Kidney tubule cell (primary cell): ENCODE measurements around the gene KCNS1.

Experiments used
- DNase-seq: peaks from one replicate; pipeline ENCODE4 v3.0.0-alpha.2; 2018; ENCODE audit warnings: low spot score

KCNS1 gene

DNA sequence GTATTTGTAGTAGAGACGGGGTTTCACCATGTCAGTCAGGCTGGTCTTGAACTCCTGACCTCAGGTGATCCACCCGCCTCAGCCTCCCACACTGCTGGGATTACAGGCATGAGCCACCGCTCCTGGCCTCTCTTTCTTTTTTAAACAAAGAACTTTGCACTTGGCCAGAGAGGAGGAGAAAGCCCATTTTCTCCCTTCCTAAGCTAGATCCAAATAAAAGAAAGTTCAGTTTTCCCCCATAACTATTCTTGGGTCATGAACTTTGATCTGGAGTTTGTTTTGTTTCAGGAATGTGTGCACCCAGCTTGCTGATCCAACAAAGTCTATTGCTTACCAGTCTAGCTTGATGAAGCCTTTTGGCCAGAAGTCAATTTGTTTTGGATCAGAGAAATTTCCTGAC lies 23.4 kb downstream of the KCNS1 start:
- DNase-seq, result no peak

DNA sequence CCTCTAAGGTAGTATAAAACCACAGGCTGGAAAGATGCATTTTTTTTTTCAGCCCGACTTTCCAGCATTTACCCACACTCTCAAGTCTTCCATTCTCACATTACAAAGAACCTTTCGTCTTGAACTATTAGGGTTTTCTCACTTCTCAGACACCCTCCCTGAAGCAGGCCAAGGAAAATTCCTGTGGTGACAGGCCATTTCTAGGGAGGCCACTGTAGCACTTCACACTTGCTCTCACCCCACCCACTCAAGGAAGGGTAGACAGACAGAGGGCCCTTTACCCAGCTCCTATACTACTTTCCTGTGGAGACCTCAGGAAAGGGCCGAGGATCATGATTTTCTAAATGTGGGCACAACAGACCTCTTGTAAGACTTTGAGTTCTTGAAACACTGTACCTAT lies 27.7 kb downstream of the KCNS1 start:
- DNase-seq, result no peak

DNA sequence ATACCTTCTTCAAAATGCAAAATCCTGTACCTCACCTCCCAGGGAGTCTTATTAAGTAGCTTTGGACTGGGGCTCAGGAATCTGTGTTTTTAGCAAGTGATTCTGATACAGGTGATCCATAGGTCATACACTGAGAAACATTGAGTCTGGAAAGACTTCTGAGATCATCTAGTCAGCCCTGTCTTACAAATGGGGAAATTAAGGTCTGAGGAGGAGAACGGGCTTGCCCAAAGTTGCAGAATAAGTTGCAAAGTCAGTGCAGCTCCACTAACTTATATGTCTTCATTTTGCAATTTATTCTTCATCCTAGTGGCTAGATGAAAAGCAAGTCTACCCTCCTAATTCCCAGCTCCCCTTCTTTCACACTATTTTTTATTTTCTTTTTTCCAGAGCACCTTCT lies 28.9 kb downstream of the KCNS1 start:
- no peak for DNase-seq

DNA sequence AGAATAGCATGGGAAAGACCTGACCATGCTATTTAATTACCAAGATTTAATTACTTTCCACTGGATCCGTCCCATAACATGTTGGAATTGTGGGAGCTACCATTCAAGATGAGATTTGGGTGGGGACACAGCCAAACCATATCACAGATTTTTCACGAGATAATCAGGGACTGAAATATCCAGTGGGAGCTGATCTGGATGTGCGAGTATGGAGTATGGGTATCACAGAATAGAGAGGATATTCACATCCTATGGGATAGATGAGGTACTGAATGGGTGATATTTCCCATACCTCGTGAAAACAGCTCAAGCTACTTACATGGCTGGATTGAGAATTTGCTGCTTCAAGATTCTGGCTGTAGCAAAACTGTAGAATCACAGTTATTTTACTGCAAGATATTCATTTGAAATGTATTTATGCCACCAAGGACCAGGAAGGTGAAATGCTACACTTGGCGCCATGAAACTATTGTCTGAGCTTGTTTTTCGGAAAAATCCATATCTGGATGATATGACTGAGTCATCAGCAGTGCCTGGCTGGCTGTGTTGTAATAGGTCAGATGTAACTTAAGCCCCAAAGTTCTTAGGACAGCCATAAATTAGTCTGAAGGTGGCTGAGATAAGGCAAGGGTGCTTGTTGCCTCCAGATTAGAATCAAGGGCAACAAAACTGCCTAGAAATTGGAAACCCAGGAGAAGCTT lies 29.8 kb downstream of the KCNS1 start:
- no peak for DNase-seq

DNA sequence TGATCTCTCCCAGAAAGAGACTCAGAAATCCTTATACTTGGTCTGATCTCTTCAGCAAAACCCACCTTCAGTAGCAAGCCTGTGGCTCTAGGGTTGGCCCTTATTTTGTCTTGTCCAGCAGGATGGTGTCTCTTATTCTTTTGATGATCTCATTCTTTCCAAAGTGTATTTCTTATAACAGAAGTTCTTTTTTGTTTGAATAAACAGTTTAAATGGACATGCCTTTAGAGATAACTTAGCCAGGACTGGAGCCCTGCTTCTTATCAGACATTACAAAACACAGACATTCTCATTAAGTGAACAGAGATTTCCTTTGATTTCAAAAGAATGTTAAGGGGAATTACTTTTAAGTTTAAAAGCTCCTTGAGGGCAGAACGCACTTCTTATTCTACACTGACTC lies 31.7 kb downstream of the KCNS1 start:
- no peak for DNase-seq

DNA sequence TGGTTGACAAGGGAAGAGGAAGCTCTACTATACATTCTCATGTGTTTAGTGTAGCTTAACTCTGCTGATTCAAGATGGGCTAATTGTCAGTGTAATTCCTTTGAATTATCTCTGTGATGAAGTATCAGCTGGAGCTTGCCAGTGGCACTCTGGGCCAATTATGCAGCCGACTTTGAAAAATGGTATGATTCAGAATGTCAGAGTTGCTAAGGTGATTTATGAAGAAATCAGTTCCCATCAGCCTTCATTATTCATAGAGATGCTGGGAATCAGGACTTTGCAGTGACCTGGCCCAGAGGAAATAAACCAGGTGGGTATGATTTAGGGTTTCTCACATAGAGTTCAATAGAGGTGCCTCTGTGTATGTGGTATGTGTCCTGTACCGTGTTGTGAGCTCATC lies 33.4 kb downstream of the KCNS1 start:
- DNase-seq, result peak; percentile 55

DNA sequence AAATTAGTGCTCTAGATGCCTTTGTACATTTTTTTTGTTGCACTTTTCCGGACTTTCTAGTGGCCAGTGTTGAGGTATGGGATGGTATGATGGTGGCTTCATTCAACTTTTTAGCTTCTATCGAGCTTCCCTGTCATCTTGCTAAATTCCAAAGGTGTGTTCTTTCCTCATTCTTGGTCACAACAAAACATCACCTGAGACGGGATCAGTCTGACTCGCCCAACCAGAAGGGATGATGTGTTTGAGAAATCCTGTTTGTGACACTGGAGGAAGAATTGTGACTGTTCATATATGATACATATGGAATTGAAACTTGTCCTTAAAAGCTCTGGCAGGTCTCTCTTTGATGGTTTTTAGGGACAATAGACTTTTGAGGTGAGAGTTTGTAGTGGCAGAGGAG lies 33.8 kb downstream of the KCNS1 start:
- DNase-seq, result peak; percentile 75

DNA sequence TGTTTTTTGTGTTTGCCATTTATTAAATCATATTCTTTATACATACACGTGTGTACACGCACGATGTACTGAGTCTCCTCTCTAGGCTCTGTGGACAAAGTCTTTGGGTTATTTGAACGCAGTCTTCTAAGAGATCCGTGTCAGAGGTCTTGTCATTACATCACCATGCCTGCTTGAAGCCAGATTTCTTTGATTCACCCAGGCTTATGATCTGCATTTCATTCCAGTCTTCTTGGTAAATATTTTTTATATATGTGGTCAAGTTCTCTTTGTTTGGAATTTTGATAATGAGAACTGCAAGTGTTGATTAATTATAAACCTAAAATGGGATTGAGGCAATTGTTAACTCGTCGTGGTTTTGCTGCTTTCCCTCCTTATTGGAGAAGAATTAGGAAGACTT lies 34.6 kb downstream of the KCNS1 start:
- DNase-seq, result peak; percentile 62

DNA sequence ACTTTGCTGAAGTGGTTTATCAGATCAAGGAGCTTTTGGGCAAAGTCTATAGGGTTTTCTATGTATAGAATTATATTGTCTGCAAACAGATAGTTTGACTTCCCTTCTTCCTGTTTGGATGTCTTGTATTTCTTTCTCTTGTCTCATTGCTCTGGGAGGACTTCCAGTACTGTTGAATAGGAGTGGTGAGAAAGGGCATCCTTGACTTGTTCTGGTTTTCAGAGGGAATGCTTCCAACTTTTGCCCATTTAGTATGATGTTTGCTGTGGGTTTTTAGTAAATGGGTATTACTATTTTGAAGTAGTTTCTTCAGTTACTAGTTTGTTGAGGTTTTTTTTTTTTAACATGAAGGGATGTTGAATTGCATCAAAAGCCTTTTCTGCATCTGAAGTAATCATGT lies 36.1 kb downstream of the KCNS1 start:
- DNase-seq, result no peak

DNA sequence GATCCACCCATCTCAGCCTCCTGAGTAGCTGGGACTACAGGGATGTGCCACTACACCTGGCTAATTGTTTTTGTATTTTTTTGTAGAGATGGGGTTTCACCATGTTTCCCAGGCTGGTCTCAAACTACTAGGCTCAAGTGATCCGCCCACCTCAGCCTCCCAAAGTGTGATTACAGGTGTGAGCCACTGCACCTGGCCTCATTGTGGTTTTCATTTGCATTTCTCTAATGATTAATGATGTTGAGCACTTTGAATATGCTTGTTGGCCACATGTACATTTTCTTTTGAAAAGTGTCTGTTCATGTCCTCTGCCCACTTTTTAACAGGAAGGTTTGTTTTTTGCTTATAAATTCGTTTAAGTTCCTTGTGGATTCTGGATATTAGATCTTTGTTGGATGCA lies 37.8 kb downstream of the KCNS1 start:
- peak; percentile 24 for DNase-seq

DNA sequence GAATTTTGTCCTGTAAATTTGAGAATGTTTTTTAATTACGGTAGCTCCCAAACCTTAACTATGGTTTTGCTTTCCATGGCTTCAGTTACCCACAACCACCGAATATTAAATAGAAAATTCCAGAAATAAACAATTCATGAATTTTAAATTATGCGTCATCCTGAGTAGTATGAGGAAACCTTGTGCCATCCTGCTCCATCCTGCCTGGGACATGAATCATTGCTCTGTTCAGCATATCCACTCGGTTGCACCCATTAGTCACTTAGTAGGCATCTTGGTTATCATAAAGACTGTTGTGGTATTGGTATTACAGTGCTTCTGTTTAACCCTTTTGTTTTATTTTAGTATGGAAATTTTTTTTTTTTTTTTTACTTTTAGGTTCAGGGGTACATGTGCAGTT lies 39.7 kb downstream of the KCNS1 start:
- DNase-seq, result peak; percentile 94

DNA sequence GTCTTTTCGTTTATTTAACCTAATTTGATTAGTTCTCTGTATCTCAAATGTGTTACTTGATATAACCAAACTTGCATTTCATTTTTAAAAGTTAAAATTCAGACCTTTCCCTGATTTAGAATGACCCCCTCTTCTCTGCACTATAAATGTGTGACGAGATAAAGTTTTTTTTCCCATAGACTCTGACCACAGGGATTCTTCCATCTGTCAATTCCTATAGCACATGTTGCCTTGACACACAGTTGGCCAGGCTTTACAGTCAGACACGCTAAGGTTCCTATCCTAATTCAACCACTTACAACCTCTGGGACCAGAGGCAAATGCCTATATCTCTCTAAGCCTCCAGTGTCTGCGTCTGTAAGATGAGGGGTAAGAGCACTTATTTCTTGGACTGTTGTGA lies 40.6 kb downstream of the KCNS1 start:
- no peak for DNase-seq

DNA sequence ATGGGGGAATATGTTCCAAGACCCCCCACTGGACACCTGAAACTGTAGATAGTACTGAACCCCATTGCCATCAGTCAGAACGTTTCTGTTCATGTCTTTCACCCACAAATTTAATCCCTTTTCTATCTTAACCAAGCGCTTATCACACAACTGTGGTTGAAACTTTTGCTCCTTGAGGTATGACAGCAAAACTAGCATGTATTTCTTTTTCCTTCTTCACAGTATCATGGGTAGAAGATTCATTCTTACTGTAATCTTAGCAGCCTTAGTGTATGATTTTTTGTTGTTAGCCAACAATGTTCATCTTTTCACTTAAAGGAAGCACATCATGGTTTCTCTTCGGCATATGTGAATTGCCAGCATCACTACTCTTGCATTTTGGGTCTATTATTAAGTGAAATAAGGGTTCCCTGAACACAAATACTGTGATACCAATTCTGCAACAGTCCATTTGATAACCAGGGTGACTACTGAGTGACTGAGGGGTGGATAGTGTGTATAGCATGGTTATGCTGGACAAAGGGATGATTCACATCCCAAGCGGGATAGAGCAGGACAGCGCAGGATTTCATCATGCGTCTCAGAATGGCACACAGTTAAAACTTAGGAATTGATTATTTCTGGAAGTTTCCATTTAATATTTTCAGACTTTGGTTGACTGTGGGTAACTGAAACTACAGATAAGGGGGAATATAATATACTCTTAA lies 41.8 kb downstream of the KCNS1 start:
- peak; percentile 30 for DNase-seq

DNA sequence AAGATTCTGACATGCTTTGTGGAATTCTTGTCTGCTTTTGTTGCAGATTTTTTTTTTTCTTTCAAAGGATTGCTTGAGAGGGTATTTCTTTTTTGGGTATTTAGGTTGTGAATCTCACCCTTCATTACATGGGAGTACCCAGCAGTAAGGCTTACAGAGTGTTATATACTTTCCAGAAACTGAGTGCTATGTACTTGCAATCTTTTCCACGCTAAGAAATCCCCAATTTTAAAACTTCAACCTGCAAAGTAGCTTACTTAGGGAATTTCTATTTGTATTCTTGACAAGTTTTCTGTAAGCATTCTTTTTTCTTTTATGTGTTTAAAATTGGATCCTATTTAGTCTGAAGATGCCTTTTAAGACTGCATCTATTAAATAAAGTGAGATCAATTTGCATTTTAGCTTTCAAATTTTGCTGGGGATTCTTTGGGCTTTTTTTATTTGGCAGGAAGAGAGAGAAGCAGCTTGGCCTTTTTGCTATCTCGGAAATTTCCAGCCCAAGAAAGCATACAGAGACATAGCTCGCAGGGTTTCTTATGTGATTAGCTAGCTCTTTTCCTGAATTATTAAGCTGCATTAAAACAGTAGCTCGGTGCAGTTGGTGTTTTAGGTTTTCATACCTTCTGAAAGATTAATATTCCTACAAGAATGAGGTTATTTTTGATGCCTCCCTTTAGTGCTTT lies 42.6 kb downstream of the KCNS1 start:
- no peak for DNase-seq

DNA sequence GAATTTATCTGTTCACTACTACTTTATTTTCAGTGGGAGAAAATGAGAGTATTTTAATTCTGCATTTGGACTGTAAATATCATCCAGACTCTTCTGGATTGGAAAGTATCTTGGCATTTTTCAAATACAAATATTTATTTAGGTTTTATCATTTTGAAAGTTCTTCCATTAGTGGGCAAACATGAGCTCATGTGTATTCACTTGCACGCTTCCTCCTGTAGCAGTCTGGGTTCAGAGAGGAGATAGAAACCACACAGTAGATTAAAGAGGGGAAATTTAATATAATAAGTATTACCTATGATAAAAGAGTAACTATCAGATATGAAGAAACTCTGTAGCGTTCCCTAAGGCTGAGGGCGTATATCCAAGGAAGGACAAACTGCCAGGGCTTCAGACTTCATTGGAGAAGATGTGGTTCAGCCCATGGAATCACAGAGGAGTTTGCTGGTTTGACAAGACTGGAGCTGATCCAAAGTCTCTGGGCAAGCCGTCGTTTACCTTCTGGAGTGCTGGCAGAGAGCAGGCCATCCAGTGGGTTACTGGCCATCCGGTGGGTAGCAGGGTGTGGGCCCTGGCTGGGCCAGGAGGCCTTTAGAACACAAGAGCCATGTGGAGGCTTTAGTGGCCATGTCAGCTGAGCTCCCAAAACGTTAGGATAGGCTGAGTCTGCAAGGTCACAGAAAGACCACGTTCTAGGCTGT lies 44.3 kb downstream of the KCNS1 start:
- no peak for DNase-seq

DNA sequence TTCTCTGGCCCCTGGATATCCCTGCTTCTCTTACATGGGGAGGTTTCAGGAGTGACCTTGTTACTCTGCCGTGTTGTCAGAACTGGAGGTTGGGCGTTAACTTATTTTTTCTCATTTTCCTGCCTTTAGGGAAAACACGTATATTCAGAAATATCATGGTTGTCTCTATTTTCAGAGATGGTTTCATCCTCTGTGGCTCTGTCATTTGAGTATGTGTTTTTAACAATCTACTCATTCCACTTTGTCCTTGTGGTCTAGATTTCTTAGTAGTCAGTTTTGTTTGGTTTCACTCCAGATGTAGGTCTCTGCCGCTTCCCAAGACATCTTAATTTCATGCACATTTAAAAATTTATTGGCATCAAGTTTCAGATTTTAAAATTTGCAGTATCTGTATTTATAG lies 45.9 kb downstream of the KCNS1 start:
- DNase-seq, result no peak

DNA sequence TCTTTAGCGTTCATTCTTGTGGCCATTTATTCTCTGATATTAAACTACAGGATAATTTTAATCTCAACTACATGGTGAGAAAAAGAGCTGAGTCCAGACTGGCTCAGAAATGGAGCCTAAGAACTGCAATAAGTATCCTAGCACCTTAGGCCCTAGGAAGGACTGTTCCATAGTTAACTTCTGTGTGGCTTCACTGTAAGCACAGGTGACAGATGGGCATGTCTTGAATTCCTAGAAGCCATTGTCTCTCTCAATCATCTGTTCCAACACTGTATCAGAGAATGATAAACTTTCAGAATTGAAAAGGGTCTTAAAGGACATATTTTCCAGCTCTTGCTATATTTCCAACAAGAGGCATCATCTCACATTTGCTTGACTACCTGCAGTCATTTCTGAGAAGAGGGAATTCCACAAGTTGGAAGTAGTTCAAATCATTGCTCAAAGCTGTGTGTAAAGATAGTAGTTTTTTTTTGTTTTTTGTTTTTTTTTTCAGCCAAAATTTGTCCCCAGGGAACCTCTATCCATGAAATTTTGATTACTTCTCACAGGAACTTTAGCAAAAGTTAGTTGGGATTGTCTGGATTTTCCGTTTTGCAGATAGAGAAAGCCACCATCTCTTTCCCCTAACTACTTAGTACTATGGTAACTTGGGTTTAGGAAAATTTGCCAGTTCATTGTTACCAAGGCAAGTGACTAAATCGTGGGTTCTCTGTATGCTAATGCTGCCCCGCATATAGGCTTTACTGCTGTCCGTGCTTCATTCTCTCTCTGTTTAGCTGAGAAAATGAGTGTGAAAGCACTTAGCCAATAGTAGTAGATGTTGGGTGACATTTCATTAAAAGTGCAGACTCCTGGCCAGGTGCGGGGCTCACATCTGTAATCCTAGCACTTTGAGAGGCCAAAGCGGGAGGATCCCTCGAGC lies 47.2 kb downstream of the KCNS1 start:
- DNase-seq, result no peak

DNA sequence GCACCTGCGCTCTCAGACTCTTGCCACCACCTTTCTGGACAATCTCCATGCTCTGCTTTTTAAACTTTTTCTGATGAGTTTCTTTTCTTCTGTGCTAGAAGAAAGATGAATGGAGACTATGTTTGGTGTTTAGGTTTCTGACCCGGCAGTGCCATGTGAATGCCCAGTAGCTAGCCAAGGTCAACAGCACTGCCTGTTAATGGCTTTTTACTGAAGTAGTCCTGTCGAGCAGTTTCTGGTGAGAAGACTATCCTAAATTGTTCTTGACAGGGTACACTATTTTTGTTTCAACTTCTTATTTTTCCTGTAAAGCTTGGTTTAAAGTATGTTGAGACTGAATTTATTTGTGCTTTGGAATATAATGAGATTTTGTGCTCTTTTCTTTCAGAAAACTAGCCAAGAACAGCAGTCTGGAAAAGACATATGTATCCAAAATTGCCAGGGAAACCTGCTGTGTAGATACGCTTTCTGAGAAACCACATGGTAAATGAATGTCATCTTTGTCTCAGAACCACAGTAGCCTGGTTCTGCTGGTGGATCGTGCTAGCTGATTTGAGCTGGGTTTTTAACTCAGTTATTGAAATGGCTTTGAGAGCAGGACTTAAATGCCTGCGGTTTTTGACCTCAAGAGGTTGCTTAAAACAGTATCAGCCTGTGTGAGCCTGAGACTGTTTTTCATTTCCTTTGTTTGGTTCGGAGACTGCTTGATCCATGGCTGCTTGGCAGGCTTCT lies 48.1 kb downstream of the KCNS1 start:
- DNase-seq, result peak; percentile 31

DNA sequence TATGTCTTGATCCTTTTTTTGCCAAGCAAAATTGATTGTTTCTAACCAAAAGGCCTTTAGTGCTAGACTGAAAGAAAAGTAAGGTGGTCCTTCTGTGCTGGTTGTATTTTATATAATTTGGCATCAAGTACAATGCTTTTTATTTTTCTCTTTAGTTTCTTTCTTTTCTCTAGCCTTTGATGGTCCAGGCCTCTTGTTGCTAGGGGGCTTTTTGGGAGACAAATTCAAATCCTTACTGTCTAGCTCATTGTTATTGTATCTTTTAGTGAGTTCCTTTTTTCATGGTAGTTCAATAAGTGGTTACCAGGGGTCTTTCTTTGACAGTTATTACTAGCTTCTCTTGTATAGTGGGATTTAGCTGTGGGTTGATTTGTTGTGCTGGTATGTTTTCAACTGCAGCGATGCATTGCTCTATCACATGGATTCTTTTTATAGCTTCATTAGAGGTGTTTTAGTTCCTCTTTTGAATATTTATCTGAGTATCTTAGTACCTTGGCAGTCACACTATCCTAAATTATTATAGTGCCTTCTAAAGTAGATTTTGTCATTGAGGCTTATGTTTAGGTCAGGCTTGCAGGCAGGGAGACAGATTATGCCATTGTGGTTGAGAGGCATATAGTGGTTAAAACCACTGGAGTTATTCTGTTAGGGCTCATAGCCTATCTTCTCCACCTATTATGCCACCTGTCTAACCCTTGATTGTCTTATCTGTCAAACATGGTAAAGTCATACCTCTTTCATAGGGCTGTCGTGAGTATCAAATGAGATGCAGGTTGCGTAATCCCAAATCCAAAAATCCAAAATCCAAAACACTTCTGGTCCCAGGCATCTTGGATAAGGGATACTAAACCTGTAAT lies 49.5 kb downstream of the KCNS1 start:
- DNase-seq, result no peak

DNA sequence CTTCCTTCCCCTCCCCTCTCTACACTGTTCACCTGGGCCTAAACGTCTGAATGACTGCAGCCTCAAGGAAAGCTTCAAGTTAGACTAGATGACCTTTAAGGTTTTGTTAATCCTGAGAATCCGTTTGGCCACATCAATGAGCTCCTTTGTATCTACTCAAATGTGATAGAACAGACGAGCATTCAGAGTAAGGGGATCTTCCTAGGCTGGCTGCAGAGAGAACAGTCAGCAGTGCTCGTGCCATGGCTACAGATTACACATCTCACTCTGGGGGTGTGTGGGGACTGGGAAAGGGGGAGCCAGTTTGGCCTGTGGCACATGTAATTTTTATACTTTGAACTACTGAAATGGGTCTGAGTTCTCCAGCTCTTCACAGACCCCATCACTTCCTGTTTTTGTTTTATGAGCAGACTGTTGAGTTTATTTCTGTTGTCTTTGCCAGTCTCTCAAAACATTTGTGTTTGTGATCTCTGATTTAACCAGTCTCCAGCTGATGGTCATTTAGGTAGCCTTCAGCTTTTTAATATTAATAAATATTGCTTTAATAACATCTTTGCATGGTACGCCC lies 50.9 kb downstream of the KCNS1 start:
- DNase-seq, result no peak
